ENCODE data around the gene MYOC. TPM values are rescaled to one million over a fixed set of nuclear protein-coding genes. Genes with fewer than 3 reads are reported as not detected.
"Not testable (repeated sequence)": the region's sequence is repeated elsewhere in the genome, so short reads cannot be mapped to it uniquely, and the experiment has no call there.

The MYOC gene
- total and polyA plus RNA-seq, 8 donors = 0.19 to 2.3 (median 0.48) TPM; not detected in 2

- no peak for TF ChIP-seq CTCF (IDR thresholded peaks at IDR 0.05)
- 96 to 98% methylated on average over 13 of the region's 13 CpGs for WGBS, 2 donors
- Histone ChIP-seq H3K4me1 (no peaks in the 10 kb centered on the region), H3K4me3 (no peak overlapping the region), H3K36me3 (no peaks in the 10 kb centered on the region), H3K27me3 (no peaks in the 10 kb centered on the region), H3K9me3 (no peaks in the 10 kb centered on the region), H3K27ac (peak overlapping the region in 2 of 4 donors; percentile 3 to 66)
- intact Hi-C loops (cut with DNase I) = no loop called here
- FAIRE-seq (no peak), DNase-seq (no peak), ATAC-seq (no peak)
Measured at GRCh38 chr1:171600862-171601261, 51.6 kb downstream of the MYOC start.

GRCh38 chr1:171600310-171600709 is 52.2 kb downstream of the MYOC start:
- H3K27me3 ChIP-seq; FAIRE-seq; ATAC-seq; intact Hi-C loops (cut with DNase I); H3K36me3 ChIP-seq; H3K4me1 ChIP-seq; DNase-seq; H3K9me3 ChIP-seq; H3K4me3 ChIP-seq: not testable (repeated sequence)
- 76 to 81% methylated on average over 2 of the region's 2 CpGs for WGBS, 2 donors
- H3K27ac ChIP-seq = peak overlapping the region in 2 of 4 donors; percentile 3 to 66

- H3K4me3 ChIP-seq = no peak overlapping the region
- no peaks in the 10 kb centered on the region for H3K4me1 ChIP-seq
- DNase-seq (no peak), FAIRE-seq (no peak), ATAC-seq (no peak)
- no peaks in the 10 kb centered on the region for H3K27me3 ChIP-seq
- TF ChIP-seq CTCF (IDR thresholded peaks at IDR 0.05) = no peak
- 87 to 91% methylated on average over 1 of the region's 1 CpG for WGBS, 2 donors
- H3K36me3 ChIP-seq = peaks cover 0 to 13% (median 5%) of the 10 kb centered on the region in 3 donors
- H3K9me3 ChIP-seq = no peaks in the 10 kb centered on the region
- H3K27ac ChIP-seq = no peak overlapping the region
- intact Hi-C loops (cut with DNase I) = no loop called here
Measured at GRCh38 chr1:171597203-171597602, 55.3 kb downstream of the MYOC start.

GRCh38 chr1:171596705-171597104 is 55.8 kb downstream of the MYOC start:
- no peak for DNase-seq
- no peaks in the 10 kb centered on the region for H3K27me3 ChIP-seq
- H3K4me1 ChIP-seq = no peaks in the 10 kb centered on the region
- WGBS, 2 donors = 90 to 92% methylated on average over 2 of the region's 2 CpGs
- no peak for FAIRE-seq
- no peak for TF ChIP-seq CTCF (IDR thresholded peaks at IDR 0.05)
- H3K27ac ChIP-seq = no peak overlapping the region
- H3K4me3 ChIP-seq = no peak overlapping the region
- H3K9me3 ChIP-seq = no peaks in the 10 kb centered on the region
- intact Hi-C loops (cut with DNase I) = no loop called here
- peaks cover 0 to 17% (median 5%) of the 10 kb centered on the region in 3 donors for H3K36me3 ChIP-seq
- no peak for ATAC-seq

- no peaks in the 10 kb centered on the region for H3K9me3 ChIP-seq
- H3K27me3 ChIP-seq = no peaks in the 10 kb centered on the region
- H3K4me3 ChIP-seq = no peak overlapping the region
- no peak for TF ChIP-seq CTCF (IDR thresholded peaks at IDR 0.05)
- intact Hi-C loops (cut with DNase I) = no loop called here
- H3K36me3 ChIP-seq = peaks cover 0 to 23% (median 5%) of the 10 kb centered on the region in 3 donors
- no peak overlapping the region for H3K27ac ChIP-seq
- no peak for FAIRE-seq
- 94 to 100% methylated on average over 1 of the region's 1 CpG for WGBS, 2 donors
- H3K4me1 ChIP-seq = no peaks in the 10 kb centered on the region
- no peak for DNase-seq
- no peak for ATAC-seq
Measured at GRCh38 chr1:171596119-171596518, 56.4 kb downstream of the MYOC start.
